Measurements from ENCODE around the gene ITIH3.

The ITIH3 gene

DNA sequence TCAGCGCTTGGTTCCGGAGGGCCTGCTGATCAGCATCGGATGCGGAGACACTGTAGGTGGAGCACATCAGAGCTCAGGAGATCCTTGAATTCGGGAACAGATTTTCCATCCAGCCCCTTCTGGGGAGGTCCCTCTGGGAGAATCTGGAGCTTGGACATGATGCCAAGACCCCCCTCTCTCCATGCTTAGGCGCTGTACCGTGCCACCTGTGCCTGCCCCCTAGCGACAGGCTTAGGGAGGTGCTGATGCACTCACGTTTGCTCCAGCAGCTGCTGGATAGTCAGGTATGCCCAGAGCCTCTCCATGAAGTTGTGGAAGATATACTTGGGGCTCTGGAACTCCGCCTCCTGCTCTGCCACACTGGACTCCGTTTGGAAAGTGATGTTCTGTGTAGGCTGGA, 26.1 kb downstream of the ITIH3 start:
- Histone ChIP-seq H3K27me3 (ENCODE audit: control insufficient read depth, insufficient read depth, low read length) (no peaks in the 10 kb centered on the region), H3K9me3 (ENCODE audit: control insufficient read depth, low read depth, low read length) (no peaks in the 10 kb centered on the region), H3K27ac (ENCODE audit: low read length) (no peak overlapping the region), H3K36me3 (ENCODE audit: control insufficient read depth, low read depth, low read length) (no peaks in the 10 kb centered on the region), H3K4me1 (ENCODE audit: control insufficient read depth, low read depth, low read length) (no peaks in the 10 kb centered on the region), H3K9ac (ENCODE audit: low read length) (no peak overlapping the region), H3K4me3 (ENCODE audit: low read length) (no peak overlapping the region)

DNA sequence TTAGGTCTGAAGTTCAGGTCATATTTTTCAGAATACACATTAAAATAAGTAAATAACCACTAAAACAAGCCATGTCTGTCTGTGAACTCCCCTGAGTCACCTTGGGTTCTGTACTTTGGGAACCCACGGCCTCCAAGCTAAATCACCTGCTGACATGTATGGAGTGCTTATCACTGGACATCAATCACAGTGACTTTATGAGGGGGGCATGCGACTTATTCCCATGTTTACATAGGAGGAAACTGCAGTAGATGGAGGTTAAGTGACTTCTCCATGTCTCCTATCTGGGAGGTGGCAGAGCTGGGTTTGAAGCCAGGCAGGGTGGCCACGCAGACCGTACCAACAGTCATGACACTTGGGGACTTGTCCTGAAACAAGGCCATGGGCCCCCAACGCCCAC, 27.8 kb downstream of the ITIH3 start:
- Histone ChIP-seq H3K9me3 (ENCODE audit: control insufficient read depth, low read depth, low read length) (no peaks in the 10 kb centered on the region), H3K4me1 (ENCODE audit: control insufficient read depth, low read depth, low read length) (no peaks in the 10 kb centered on the region), H3K4me3 (ENCODE audit: low read length) (no peak overlapping the region), H3K36me3 (ENCODE audit: control insufficient read depth, low read depth, low read length) (no peaks in the 10 kb centered on the region), H3K27ac (ENCODE audit: low read length) (no peak overlapping the region), H3K27me3 (ENCODE audit: control insufficient read depth, insufficient read depth, low read length) (no peaks in the 10 kb centered on the region), H3K9ac (ENCODE audit: low read length) (no peak overlapping the region)

DNA sequence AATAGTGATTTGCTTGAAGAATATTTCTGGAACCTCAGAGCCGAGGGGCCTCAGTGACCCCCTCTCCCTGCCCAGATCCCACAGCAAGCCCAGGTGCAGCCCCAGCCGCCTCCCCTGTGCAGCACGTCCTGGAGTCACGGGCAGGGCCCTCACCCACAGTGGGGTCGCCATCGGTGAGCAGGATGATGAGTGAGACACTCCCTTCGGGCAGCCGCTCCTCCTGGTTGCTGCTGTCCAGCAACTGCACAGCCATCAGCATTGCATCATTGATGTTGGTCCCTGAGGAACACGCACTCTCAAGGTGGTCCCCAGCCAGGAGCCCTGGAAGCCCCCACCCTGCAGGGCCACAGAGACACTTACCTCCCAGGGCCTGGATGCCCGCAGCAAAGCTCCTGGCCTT, 29.4 kb downstream of the ITIH3 start:
- Histone ChIP-seq H3K4me1 (ENCODE audit: control insufficient read depth, low read depth, low read length) (no peaks in the 10 kb centered on the region), H3K4me3 (ENCODE audit: low read length) (no peak overlapping the region), H3K9me3 (ENCODE audit: control insufficient read depth, low read depth, low read length) (no peaks in the 10 kb centered on the region), H3K27ac (ENCODE audit: low read length) (no peak overlapping the region), H3K9ac (ENCODE audit: low read length) (no peak overlapping the region), H3K36me3 (ENCODE audit: control insufficient read depth, low read depth, low read length) (no peaks in the 10 kb centered on the region), H3K27me3 (ENCODE audit: control insufficient read depth, insufficient read depth, low read length) (no peaks in the 10 kb centered on the region)

DNA sequence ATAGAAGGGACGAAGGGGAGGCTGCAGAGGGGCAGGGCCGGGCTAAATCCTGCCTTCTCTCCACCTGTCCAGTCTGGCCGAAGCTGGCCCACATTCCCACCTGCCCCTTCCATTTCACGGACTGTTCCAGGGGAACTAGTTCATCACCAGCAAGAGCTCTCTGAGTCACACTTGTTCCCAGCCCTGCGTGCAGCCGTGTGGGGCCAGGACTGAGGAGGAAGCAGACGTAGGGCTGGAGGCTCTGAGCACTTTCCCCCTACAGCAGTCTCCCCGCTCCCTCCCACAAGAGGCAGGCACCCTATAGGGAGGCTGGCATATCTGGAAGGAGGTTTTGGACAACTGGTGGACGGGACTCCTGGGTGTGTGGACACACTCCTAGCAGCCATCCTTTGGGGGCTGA, 32.8 kb downstream of the ITIH3 start:
- Histone ChIP-seq H3K9ac (ENCODE audit: low read length) (no peak overlapping the region), H3K36me3 (ENCODE audit: control insufficient read depth, low read depth, low read length) (no peaks in the 10 kb centered on the region), H3K4me1 (ENCODE audit: control insufficient read depth, low read depth, low read length) (no peaks in the 10 kb centered on the region), H3K9me3 (ENCODE audit: control insufficient read depth, low read depth, low read length) (no peaks in the 10 kb centered on the region), H3K27ac (ENCODE audit: low read length) (no peak overlapping the region), H3K4me3 (ENCODE audit: low read length) (no peak overlapping the region), H3K27me3 (ENCODE audit: control insufficient read depth, insufficient read depth, low read length) (no peaks in the 10 kb centered on the region)

DNA sequence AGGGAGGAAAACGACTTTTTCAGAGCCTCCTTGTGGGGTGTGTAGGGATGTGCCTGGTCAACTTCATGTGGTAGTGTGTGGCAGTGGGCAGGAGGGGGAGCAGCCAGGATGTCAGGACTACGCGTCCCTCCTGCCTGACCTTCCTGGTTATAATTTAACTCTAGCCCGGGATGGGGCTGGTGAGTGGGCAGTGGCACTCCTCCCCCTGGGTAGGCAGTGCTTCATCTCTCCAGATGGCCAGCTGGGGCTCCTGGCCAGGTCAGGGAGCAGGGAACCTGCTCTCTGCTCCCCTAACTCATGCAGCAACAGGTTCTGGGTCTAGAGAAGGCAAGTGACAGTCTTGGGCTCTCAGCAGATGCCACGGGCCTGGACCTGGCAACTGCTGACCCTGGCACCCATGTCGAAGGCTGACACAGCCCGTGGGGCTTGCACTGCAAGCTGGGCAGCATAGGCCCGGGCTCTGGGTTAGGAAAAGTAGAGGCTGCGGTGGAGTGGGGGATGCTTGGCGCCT, 33.3 kb downstream of the ITIH3 start:
- Histone ChIP-seq H3K9ac (ENCODE audit: low read length) (no peak overlapping the region), H3K27me3 (ENCODE audit: control insufficient read depth, insufficient read depth, low read length) (no peaks in the 10 kb centered on the region)

DNA sequence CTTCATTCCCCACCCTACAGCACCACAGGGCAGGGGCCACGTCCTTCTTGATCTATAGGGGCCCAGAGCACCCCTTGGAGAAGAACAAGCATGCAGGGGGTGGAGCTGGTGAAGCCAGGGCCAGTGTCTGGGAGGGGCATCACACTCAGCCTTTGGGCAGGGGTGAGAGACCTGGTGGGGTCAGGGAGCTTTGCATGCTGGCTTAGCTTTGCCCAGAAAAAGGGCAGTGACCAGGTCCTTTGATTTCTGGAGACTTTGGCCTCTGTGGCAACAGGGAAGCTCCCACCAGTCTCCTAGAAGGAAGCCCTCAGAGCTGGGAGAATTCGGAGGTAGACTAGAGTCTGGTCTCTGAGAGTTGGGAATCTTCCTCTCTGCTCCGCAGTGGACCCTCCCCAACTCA, 34.9 kb downstream of the ITIH3 start:
- H3K27ac ChIP-seq (ENCODE audit: low read length), result no peak overlapping the region
- no peaks in the 10 kb centered on the region for H3K4me1 ChIP-seq (ENCODE audit: control insufficient read depth, low read depth, low read length)
- H3K4me3 ChIP-seq (ENCODE audit: low read length), result no peak overlapping the region
- H3K27me3 ChIP-seq (ENCODE audit: control insufficient read depth, insufficient read depth, low read length), result no peaks in the 10 kb centered on the region
- no peaks in the 10 kb centered on the region for H3K36me3 ChIP-seq (ENCODE audit: control insufficient read depth, low read depth, low read length)
- no peaks in the 10 kb centered on the region for H3K9me3 ChIP-seq (ENCODE audit: control insufficient read depth, low read depth, low read length)
- no peak overlapping the region for H3K9ac ChIP-seq (ENCODE audit: low read length)

More for the DNA sequence above, 33.3 kb downstream of the ITIH3 start:
- H3K9me3 ChIP-seq (ENCODE audit: control insufficient read depth, low read depth, low read length), result no peaks in the 10 kb centered on the region
- no peaks in the 10 kb centered on the region for H3K36me3 ChIP-seq (ENCODE audit: control insufficient read depth, low read depth, low read length)
- no peak overlapping the region for H3K27ac ChIP-seq (ENCODE audit: low read length)
- no peaks in the 10 kb centered on the region for H3K4me1 ChIP-seq (ENCODE audit: control insufficient read depth, low read depth, low read length)
- no peak overlapping the region for H3K4me3 ChIP-seq (ENCODE audit: low read length)

DNA sequence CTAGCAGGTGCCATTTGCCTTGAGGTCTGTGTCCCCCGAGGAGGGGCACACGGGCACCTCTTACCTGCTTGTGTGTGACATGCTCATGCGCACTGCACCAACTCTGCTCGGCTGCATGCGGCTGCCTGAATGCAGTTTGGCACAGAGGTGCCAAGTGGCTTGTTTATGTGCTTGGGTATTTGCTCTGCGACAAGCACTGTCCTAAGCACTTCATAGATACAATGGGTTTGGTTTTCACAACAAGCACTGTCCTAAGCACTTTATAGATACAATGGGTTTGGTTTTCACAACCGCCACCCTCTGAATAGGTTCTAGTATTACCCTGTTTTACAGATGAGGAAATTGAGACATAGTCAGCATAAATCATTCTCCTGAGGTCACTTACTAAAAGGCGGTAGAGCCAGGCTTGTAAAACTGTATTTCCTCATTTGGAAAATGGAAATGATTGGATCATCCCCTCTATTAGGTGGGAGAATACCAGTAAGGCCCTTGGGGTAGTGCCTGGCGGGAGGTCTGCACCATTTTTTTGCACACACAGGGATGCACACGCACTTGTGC, 35.4 kb downstream of the ITIH3 start:
- H3K4me3 ChIP-seq (ENCODE audit: low read length), result no peak overlapping the region
- H3K27ac ChIP-seq (ENCODE audit: low read length), result no peak overlapping the region

DNA sequence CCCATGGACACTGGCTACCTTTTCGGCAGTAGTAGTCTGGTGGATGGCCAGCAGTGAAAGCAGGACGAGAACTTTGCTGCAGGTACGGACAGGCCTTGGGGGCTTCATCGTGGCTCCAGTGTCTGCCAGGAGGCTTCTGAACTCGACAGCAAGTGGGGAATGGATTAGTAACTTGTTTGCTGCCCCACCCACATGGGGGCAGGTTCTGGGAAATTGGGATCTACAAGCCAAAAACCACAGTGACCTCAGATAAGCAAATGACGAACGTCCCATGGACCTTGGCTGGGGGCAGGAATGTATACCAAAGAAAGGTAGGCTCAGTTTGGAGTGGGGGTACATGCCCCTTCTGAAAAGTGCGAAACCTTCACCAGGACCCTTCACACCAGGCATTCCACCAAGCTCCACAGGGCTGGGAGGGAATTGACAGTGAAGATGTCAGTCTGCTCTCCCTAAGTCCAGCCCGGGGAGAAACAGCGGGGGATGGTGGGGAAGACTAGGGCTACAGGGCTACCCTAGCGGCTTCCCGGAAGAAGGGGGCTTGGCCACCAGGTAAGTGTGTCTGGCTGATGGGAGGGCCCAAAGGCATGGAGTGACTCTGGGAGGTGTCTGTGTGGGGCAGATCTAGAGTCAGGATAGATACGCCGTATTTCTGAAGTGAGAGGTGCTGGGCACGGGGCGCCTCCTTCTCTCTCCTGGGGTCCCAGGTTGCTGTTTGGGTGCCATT, 36.1 kb downstream of the ITIH3 start, which contains the start of gene ITIH4:
ITIH4 (minus strand) TSS at position 138 of the 724 bp plus-strand sequence; CDS start at position 108, 30 bp downstream.
- Histone ChIP-seq H3K9me3 (ENCODE audit: control insufficient read depth, low read depth, low read length) (no peaks in the 10 kb centered on the region), H3K36me3 (ENCODE audit: control insufficient read depth, low read depth, low read length) (no peaks in the 10 kb centered on the region), H3K4me3 (ENCODE audit: low read length) (no peak within 1 kb of the TSS), H3K9ac (ENCODE audit: low read length) (no peak within 1 kb of the TSS), H3K27me3 (ENCODE audit: control insufficient read depth, insufficient read depth, low read length) (no peaks in the 10 kb centered on the region), H3K27ac (ENCODE audit: low read length) (no peak within 1 kb of the TSS), H3K4me1 (ENCODE audit: control insufficient read depth, low read depth, low read length) (peaks cover 6% of the 10 kb centered on the region)

More for the DNA sequence above, 35.4 kb downstream of the ITIH3 start:
- Histone ChIP-seq H3K4me1 (ENCODE audit: control insufficient read depth, low read depth, low read length) (peaks cover under 1% of the 10 kb centered on the region), H3K9me3 (ENCODE audit: control insufficient read depth, low read depth, low read length) (no peaks in the 10 kb centered on the region), H3K9ac (ENCODE audit: low read length) (no peak overlapping the region), H3K27me3 (ENCODE audit: control insufficient read depth, insufficient read depth, low read length) (no peaks in the 10 kb centered on the region), H3K36me3 (ENCODE audit: control insufficient read depth, low read depth, low read length) (no peaks in the 10 kb centered on the region)

DNA sequence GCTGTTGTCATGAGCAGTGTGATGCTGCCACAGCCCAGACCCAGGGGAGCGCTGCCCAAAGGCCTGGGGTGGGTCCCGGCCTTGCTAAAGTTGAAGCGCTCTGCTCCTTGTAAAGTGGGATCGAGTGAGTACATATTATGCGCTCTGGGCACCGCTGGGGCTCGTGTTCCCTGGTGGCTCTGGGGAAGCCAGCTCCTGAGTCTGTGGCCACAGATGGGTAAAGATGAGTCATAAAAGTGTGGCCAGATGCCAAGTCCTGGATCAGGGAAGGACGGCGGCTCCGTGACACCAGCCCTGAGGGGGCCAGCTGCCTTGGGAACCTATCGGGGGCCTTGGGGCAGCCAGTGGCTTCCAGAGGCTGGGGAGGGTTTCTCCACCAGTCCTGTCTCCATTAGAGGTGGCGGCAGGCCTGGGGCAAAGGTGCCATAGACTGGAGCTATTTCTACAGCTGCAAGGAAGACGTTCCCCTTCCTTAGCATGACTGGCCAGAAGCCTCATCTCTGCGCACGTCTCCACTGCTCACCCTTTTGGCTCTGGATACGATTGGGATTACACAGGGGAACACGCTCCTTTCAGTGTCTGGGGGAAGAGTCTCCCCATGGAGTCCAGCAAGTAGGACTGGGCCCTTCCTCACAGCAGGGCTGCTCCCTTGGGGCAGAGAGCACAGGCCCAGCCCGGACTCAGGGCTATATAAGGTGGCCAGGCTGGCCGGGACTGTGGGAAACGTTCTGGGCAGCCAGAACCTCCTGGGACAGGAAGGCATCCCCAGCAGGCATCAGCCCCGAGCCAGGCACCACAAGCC, 37.1 kb downstream of the ITIH3 start:
- Histone ChIP-seq H3K27ac (ENCODE audit: low read length) (no peak overlapping the region), H3K9ac (ENCODE audit: low read length) (no peak overlapping the region), H3K27me3 (ENCODE audit: control insufficient read depth, insufficient read depth, low read length) (no peaks in the 10 kb centered on the region), H3K36me3 (ENCODE audit: control insufficient read depth, low read depth, low read length) (no peaks in the 10 kb centered on the region), H3K4me3 (ENCODE audit: low read length) (no peak overlapping the region), H3K4me1 (ENCODE audit: control insufficient read depth, low read depth, low read length) (peaks cover 6% of the 10 kb centered on the region), H3K9me3 (ENCODE audit: control insufficient read depth, low read depth, low read length) (no peaks in the 10 kb centered on the region)

DNA sequence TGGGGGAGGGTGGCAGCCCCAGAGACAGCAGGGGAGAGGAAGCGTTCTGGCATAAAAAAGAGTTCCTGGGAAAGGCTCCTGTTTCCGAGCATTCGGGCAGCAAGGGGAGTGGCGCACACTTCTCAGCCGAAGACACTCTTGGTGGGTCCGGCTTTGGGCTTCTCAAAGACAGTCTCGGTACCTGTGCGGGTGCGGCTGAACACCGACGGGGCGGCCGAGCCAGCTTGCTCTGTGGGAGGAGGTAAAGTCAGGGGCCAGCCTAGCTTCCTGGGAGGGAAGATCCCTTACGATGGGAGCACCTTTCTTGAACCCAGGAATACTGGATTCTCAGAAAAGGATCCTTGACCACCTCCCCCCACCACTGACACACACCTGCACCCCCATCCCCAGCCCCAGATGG, 38.6 kb downstream of the ITIH3 start:
- no peaks in the 10 kb centered on the region for H3K27me3 ChIP-seq (ENCODE audit: control insufficient read depth, insufficient read depth, low read length)
- H3K9me3 ChIP-seq (ENCODE audit: control insufficient read depth, low read depth, low read length), result no peaks in the 10 kb centered on the region
- no peaks in the 10 kb centered on the region for H3K36me3 ChIP-seq (ENCODE audit: control insufficient read depth, low read depth, low read length)
- H3K4me1 ChIP-seq (ENCODE audit: control insufficient read depth, low read depth, low read length), result peaks cover 6% of the 10 kb centered on the region
- no peak overlapping the region for H3K27ac ChIP-seq (ENCODE audit: low read length)
- H3K4me3 ChIP-seq (ENCODE audit: low read length), result no peak overlapping the region
- H3K9ac ChIP-seq (ENCODE audit: low read length), result no peak overlapping the region

DNA sequence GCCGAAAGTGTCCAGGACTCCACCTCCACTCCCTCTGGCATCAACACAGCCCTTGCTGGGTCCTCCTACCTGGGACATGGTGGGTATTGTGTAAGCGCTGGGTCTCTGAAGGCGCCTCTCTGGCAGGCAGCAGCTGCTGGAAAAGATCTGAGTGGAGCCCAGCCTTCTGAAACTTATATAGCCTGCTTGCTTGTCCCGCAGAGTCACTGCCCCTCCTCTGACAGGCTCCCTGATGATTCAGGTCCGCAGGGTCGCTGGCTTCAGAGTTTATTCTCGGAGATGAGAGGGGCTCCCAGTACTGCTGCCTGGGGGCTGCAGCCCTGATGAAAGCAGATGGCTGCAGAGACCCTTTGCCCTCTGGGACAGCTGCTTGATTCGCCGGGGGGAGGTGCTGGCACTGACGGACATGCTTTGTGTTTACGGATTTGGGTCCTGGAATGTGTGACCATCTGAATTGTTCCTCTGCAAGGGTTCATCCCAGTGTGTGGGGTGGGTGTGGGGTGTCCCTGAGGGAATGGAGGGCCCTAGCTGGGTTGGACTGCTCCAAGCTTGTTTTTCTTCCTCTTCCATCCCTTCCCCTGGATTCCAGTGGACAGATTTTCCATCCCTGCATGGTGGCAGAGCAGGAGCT, 40.4 kb downstream of the ITIH3 start, which contains the start of gene MUSTN1:
MUSTN1 (minus strand) TSS at position 149 of the 631 bp plus-strand sequence; CDS start at position 78, 71 bp downstream.
- Histone ChIP-seq H3K36me3 (ENCODE audit: control insufficient read depth, low read depth, low read length) (no peaks in the 10 kb centered on the region), H3K27me3 (ENCODE audit: control insufficient read depth, insufficient read depth, low read length) (no peaks in the 10 kb centered on the region), H3K9ac (ENCODE audit: low read length) (no peak within 1 kb of the TSS), H3K27ac (ENCODE audit: low read length) (no peak within 1 kb of the TSS), H3K4me3 (ENCODE audit: low read length) (no peak within 1 kb of the TSS), H3K9me3 (ENCODE audit: control insufficient read depth, low read depth, low read length) (no peaks in the 10 kb centered on the region), H3K4me1 (ENCODE audit: control insufficient read depth, low read depth, low read length) (peaks cover 6% of the 10 kb centered on the region)

All from iPS-18a (cell line).